GM18498 (cell line): Measurements from ENCODE around the gene ADH4.
"Not testable (repeated sequence)": the region's sequence is repeated elsewhere in the genome, so short reads cannot be mapped to it uniquely, and the experiment has no call there.

Experiments
- ATAC-seq: cut with Tn5 transposase; IDR thresholded peaks from one replicate; pipeline ENCODE4 v1.9.1; 2021; ENCODE audit warnings: mild to moderate bottlenecking, moderate library complexity; ENCODE audit not compliant: unreplicated experiment

The ADH4 gene

GRCh38 chr4:99144070-99144469, at the start of gene ADH4:
Gene ADH4 (minus strand): TSS chr4:99144297. CDS start chr4:99144222, 75 bp downstream.
- ATAC-seq: no peak

GRCh38 chr4:99190336-99190735, 46.2 kb upstream of the ADH4 start:
- ATAC-seq: no peak

GRCh38 chr4:99189900-99190299, 45.8 kb upstream of the ADH4 start:
- ATAC-seq: not testable (repeated sequence)

GRCh38 chr4:99186029-99186428, 41.9 kb upstream of the ADH4 start:
- no peak for ATAC-seq

GRCh38 chr4:99185581-99185980, 41.5 kb upstream of the ADH4 start:
- no peak for ATAC-seq

- ATAC-seq: no peak
These were observed 36.4 kb upstream of the ADH4 start for GRCh38 chr4:99180382-99181070.

GRCh38 chr4:99179626-99180025, 35.5 kb upstream of the ADH4 start:
- no peak for ATAC-seq

GRCh38 chr4:99179178-99179577, 35.1 kb upstream of the ADH4 start:
- ATAC-seq: no peak

- no peak for ATAC-seq
These were observed 22.4 kb upstream of the ADH4 start for GRCh38 chr4:99166544-99166943.

GRCh38 chr4:99165978-99166377, 21.9 kb upstream of the ADH4 start:
- no peak for ATAC-seq

GRCh38 chr4:99161373-99162099, 17.4 kb upstream of the ADH4 start:
- no peak for ATAC-seq

- no peak for ATAC-seq
These were observed 15.6 kb upstream of the ADH4 start for GRCh38 chr4:99159699-99160098.

- ATAC-seq: no peak
These were observed 13.4 kb upstream of the ADH4 start for GRCh38 chr4:99157478-99157935.

GRCh38 chr4:99156992-99157391, 12.9 kb upstream of the ADH4 start:
- no peak for ATAC-seq

- ATAC-seq: no peak
These were observed 10.7 kb upstream of the ADH4 start for GRCh38 chr4:99154658-99155342.

- no peak for ATAC-seq
These were observed 7.9 kb upstream of the ADH4 start for GRCh38 chr4:99151995-99152394.

- ATAC-seq: no peak
These were observed 7.4 kb upstream of the ADH4 start for GRCh38 chr4:99151452-99151851.

- no peak for ATAC-seq
These were observed 5.4 kb upstream of the ADH4 start for GRCh38 chr4:99149426-99150019.

GRCh38 chr4:99148550-99148949, 4.5 kb upstream of the ADH4 start:
- no peak for ATAC-seq

- no peak for ATAC-seq
These were observed 490 bp upstream of the ADH4 start for GRCh38 chr4:99144587-99144986.

- no peak for ATAC-seq
These were observed 7.8 kb downstream of the ADH4 start for GRCh38 chr4:99136329-99136728.
